Jurkat, Clone E6-1 (cell line): ENCODE results near the gene INTS11.

Source experiments
- DNase-seq: peaks from one replicate; pipeline ENCODE4 v3.0.0-alpha.2; 2011; ENCODE audit warnings: low read depth, low spot score
- H3K4me3 ChIP-seq: 2 replicates; pipeline ENCODE4 v1.5.1; 2011; ENCODE audit warnings: mild to moderate bottlenecking, low read length, control low read depth, moderate library complexity

INTS11 gene

GRCh38 chr1:1279028-1279427, 45.4 kb downstream of the INTS11 start:
- no peak for DNase-seq
- no peak overlapping the region for H3K4me3 ChIP-seq

- DNase-seq = no peak
- H3K4me3 ChIP-seq = no peak overlapping the region
These were observed 45.8 kb downstream of the INTS11 start for GRCh38 chr1:1278620-1279019.

GRCh38 chr1:1275836-1276235, 48.6 kb downstream of the INTS11 start:
- H3K4me3 ChIP-seq = no peak overlapping the region
- no peak for DNase-seq

GRCh38 chr1:1274931-1275431, 49.5 kb downstream of the INTS11 start:
- DNase-seq = no peak
- peak overlapping the region; percentile 64 for H3K4me3 ChIP-seq

- peak overlapping the region; percentile 64 for H3K4me3 ChIP-seq
- no peak for DNase-seq
These were observed 50.0 kb downstream of the INTS11 start for GRCh38 chr1:1274299-1274930.

GRCh38 chr1:1273512-1274298, 50.8 kb downstream of the INTS11 start, which contains the start of gene UBE2J2:
TSS of gene UBE2J2 (minus strand) at chr1:1273854. CDS start at chr1:1267992, 5,862 bp downstream.
- peak; percentile 86 for DNase-seq
- peak within 1 kb of the TSS; percentile 86 for H3K4me3 ChIP-seq

- H3K4me3 ChIP-seq = peak overlapping the region; percentile 86
- DNase-seq = no peak
These were observed 51.3 kb downstream of the INTS11 start for GRCh38 chr1:1273209-1273511.

GRCh38 chr1:1272341-1273208, 51.9 kb downstream of the INTS11 start:
- peak overlapping the region; percentile 86 for H3K4me3 ChIP-seq
- no peak for DNase-seq

GRCh38 chr1:1270813-1271212, 53.6 kb downstream of the INTS11 start:
- H3K4me3 ChIP-seq = no peak overlapping the region
- no peak for DNase-seq

GRCh38 chr1:1268284-1268682, 56.2 kb downstream of the INTS11 start:
- no peak for DNase-seq
- H3K4me3 ChIP-seq = no peak overlapping the region

GRCh38 chr1:1267488-1268283, 56.8 kb downstream of the INTS11 start:
- no peak overlapping the region for H3K4me3 ChIP-seq
- no peak for DNase-seq

- no peak for DNase-seq
- no peak overlapping the region for H3K4me3 ChIP-seq
These were observed 59.6 kb downstream of the INTS11 start for GRCh38 chr1:1264868-1265272.

- no peak for DNase-seq
- H3K4me3 ChIP-seq = no peak overlapping the region
These were observed 60.4 kb downstream of the INTS11 start for GRCh38 chr1:1264026-1264425.

- H3K4me3 ChIP-seq = no peak overlapping the region
- DNase-seq = no peak
These were observed 61.7 kb downstream of the INTS11 start for GRCh38 chr1:1262758-1263157.

GRCh38 chr1:1262071-1262470, 62.4 kb downstream of the INTS11 start:
- no peak for DNase-seq
- H3K4me3 ChIP-seq = no peak overlapping the region
